Jurkat, Clone E6-1 (cell line): Measurements from ENCODE around the gene NTM.

ENCODE experiments used
- DNase-seq: peaks from one replicate; pipeline ENCODE4 v3.0.0-alpha.2; 2011; ENCODE audit warnings: low read depth, low spot score
- H3K4me3 ChIP-seq: 2 replicates; pipeline ENCODE4 v1.5.1; 2011; ENCODE audit warnings: mild to moderate bottlenecking, low read length, control low read depth, moderate library complexity

The NTM gene

GRCh38 chr11:131371791-131372104 is 1.3 kb downstream of the NTM start:
- DNase-seq = no peak

DNA sequence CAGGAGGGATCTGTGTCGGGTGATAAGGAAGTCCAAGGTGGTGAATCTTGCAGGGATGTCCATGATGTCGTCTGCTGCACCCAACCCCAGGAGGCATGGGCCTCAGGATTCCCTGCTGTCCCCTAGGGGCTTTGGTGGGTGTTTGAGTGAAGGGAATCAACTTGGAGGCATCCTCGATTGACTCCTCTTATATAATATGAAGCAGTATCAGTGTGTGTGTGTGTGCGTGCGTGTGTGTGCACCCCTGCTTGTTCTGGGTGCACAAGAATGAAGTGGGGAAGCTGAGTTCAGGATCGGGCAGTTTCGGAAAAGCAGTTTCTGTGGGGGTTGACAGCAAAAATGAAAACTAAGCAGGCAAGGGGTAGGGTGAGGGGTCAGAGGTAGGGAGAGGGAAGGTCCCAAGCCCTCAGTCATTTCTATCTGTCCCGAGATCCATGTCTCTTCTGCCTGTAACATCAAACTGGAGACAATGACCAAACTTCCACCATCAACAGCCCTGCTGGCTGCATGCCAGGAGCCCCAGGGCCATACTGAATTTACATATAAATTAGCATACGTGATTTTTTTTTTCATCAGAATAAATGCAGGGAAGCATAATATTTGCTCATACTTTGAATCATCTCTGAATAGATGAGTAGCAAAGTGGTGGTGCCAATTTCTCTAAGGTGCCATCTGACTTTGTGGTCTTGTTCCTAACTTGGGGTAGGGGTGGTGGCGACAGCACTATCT is 2.0 kb downstream of the NTM start:
- no peak for DNase-seq
- H3K4me3 ChIP-seq = no peak overlapping the region

More at GRCh38 chr11:131371791-131372104, 1.3 kb downstream of the NTM start:
- H3K4me3 ChIP-seq = no peak overlapping the region

GRCh38 chr11:131373095-131373725 is 2.8 kb downstream of the NTM start:
- H3K4me3 ChIP-seq = no peak overlapping the region
- DNase-seq = no peak

DNA sequence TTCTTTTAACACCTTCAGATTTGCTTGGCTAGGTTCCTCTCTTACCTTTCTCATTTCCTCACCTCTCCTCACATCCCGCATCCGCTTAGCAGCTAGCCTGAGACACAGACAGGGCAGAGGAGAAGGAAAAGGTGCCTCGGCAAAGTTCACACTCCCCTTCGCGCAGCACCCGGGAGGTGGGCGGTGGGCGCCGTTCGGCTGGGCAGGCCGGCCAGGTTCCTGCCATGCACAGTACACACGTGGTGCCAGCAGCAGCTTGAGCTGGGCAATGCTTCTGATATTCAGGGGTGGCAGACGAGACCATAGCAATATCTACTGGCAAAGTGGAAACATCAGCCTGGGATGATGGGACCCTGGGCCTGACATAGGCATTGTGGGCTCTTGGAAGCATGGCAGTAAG is 3.3 kb downstream of the NTM start:
- no peak for DNase-seq
- H3K4me3 ChIP-seq = no peak overlapping the region

DNA sequence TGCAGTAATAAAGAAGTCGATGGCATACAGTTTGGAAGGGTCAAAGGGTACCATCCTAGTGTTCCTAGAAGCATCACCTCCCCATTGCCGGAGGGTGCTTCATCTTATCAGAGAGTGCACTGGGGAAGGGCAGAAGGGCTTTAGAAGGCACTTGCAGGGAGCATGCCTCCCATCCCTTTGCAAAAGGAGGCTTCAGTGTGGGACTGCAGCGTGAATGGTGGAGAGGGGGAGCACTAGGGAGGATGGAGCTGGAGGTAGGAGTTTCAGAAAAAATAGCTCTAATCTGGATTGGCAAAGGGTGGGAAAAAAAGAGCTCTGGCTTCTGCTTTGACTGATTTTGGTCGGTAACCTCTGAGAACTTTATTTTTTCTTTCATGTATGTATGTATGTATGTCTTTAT is 5.0 kb downstream of the NTM start:
- DNase-seq = no peak
- H3K4me3 ChIP-seq = no peak overlapping the region

GRCh38 chr11:131375915-131376314 is 5.5 kb downstream of the NTM start:
- DNase-seq = no peak

GRCh38 chr11:131378931-131379330 is 8.5 kb downstream of the NTM start:
- no peak for DNase-seq
- H3K4me3 ChIP-seq = no peak overlapping the region

More at GRCh38 chr11:131375915-131376314, 5.5 kb downstream of the NTM start:
- no peak overlapping the region for H3K4me3 ChIP-seq

- no peak overlapping the region for H3K4me3 ChIP-seq
- DNase-seq = no peak
Measured at GRCh38 chr11:131385763-131386390, 15.5 kb downstream of the NTM start.

DNA sequence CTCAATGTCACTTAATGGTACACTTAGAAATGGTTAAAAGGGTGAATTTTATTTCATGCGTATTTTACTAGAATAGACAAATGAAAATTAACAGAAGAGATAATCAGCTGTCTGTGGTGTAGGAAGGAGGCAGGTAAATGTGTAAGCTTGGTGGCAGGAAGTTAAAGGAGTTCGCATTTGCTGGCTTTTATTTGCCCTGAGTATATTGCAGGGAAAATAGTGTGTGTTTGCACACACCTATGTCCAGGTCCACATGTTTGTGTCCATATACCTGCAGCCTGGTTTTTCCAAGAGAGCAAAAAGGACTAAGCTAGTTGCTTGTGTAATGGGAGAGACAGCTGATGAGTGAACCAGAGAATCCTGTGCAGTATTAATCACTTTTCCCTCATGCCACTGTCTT is 16.0 kb downstream of the NTM start:
- no peak overlapping the region for H3K4me3 ChIP-seq
- no peak for DNase-seq

- no peak overlapping the region for H3K4me3 ChIP-seq
- DNase-seq = no peak
Measured at GRCh38 chr11:131388030-131388429, 17.6 kb downstream of the NTM start.

GRCh38 chr11:131389582-131389981 is 19.2 kb downstream of the NTM start:
- DNase-seq = no peak
- H3K4me3 ChIP-seq = no peak overlapping the region

- DNase-seq = no peak
- no peak overlapping the region for H3K4me3 ChIP-seq
Measured at GRCh38 chr11:131391176-131391575, 20.8 kb downstream of the NTM start.

DNA sequence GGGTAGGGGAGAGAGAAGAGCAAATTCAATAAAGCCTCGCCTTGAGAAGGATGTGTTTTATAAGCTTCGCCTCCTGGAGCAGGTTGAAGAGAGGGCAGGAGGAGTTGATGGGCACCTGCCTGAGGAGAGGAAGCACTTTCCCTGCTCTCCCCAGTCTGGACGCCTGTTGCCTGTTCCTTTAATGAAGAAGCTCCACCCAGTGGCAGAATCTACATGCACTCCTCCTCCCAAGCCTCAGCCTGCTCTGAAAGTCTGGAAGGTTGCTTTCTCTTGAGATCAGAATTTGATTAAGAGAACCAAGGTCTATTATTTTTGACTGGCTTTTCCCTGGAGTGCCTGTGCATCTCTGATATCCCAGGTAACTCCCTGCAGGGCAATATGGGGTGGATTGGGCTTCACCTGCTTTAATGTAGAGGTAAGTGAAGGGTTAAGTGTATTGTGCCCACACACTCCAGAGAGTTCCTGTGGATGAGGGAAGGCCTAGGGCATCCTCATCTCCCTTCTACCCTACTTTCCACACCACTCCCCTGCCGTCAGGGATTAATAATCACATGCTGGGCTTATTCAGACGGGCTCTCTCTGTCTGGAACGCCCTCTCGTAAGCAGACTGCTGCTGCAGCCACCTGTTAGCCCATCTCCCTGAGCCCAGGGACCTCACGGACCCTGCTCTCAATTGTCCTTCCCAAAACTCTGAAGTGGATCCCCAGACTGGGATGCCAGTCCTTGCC is 22.3 kb downstream of the NTM start:
- peak; percentile 37 for DNase-seq

DNA sequence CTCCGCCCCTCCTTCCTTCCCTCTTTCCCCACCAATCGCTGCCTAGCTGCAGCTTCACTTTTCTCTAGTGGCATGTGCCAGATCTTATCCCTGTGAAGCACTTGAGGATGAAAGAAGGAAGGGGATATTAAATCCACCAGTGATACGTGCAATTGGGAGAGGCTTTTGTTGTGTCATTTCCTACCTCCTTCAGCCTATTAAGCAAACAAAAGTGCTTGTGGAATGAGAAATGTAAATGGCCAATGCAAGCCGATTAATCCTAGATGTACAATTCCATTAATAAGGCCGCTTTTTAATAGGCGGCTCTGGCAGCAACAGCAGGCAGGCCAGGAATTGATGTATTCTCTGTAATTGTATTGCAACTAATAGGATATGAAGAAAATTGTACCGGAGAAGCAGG is 23.3 kb downstream of the NTM start:
- no peak for DNase-seq
- no peak overlapping the region for H3K4me3 ChIP-seq

More for the DNA sequence above, 22.3 kb downstream of the NTM start:
- no peak overlapping the region for H3K4me3 ChIP-seq

- no peak overlapping the region for H3K4me3 ChIP-seq
- DNase-seq = no peak
Measured at GRCh38 chr11:131397675-131398074, 27.3 kb downstream of the NTM start.

- DNase-seq = no peak
- no peak overlapping the region for H3K4me3 ChIP-seq
Measured at GRCh38 chr11:131402040-131402439, 31.6 kb downstream of the NTM start.

DNA sequence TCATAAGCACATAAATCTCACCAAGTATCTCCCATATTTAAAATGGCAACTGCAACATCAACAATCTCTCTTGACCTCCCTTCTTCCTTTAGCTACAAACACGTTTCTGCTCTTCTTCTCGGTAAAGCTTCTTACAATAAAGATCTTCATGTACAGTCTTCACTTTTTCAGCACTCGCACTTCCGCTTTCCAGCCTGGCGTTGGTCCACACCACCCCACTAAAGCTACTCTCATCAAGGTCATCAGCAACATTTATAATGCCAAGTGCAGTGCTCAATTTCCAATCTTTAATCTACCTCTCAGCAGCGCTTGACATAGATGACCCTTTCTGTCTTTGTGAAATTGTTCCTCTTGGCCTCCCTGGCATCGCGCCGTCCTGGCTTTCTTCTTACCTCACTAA is 33.6 kb downstream of the NTM start:
- no peak for DNase-seq
- no peak overlapping the region for H3K4me3 ChIP-seq

GRCh38 chr11:131408025-131408640 is 37.7 kb downstream of the NTM start:
- H3K4me3 ChIP-seq = no peak overlapping the region
- DNase-seq = peak; percentile 42

GRCh38 chr11:131409345-131409744 is 38.9 kb downstream of the NTM start:
- no peak for DNase-seq

GRCh38 chr11:131411636-131412035 is 41.2 kb downstream of the NTM start:
- H3K4me3 ChIP-seq = no peak overlapping the region
- no peak for DNase-seq

More at GRCh38 chr11:131409345-131409744, 38.9 kb downstream of the NTM start:
- no peak overlapping the region for H3K4me3 ChIP-seq
